Stimulated activated CD8-positive, alpha-beta memory T cell treated with anti-CD3 and anti-CD28 coated beads, Interleukin-2, amount 100 ng/mL, for 1 hour (primary cell): ENCODE results near the gene FKBP9.
"Not testable (repeated sequence)": the region's sequence is repeated elsewhere in the genome, so short reads cannot be mapped to it uniquely, and the experiment has no call there.

ENCODE experiments used
- DNase-seq, 2 donors: peaks; one replicate each; pipeline ENCODE4 v3.0.0-alpha.2; 2020; ENCODE audit warnings: low read depth in 2 of 2

FKBP9 gene

GRCh38 chr7:33005690-33006089, 48.5 kb downstream of the FKBP9 start:
- DNase-seq: not testable (repeated sequence)

GRCh38 chr7:33009734-33010133, 52.5 kb downstream of the FKBP9 start:
- DNase-seq: no peak

- DNase-seq: no peak
Observed at GRCh38 chr7:33012364-33012763, 55.1 kb downstream of the FKBP9 start.

- no peak for DNase-seq
Observed at GRCh38 chr7:33024189-33024757, 67.0 kb downstream of the FKBP9 start.

- DNase-seq: no peak
Observed at GRCh38 chr7:33035776-33036175, 78.5 kb downstream of the FKBP9 start.

- DNase-seq: no peak
Observed at GRCh38 chr7:33038639-33039038, 81.4 kb downstream of the FKBP9 start.

GRCh38 chr7:33039257-33039902, 82.1 kb downstream of the FKBP9 start:
- DNase-seq: no peak

- no peak for DNase-seq
Observed at GRCh38 chr7:33039903-33040292, 82.7 kb downstream of the FKBP9 start.

GRCh38 chr7:33040803-33041516, 83.7 kb downstream of the FKBP9 start:
- DNase-seq: peak; percentile 15 to 26

- no peak for DNase-seq
Observed at GRCh38 chr7:33041631-33042428, 84.6 kb downstream of the FKBP9 start.

- DNase-seq: no peak
Observed at GRCh38 chr7:33043501-33044400, 86.5 kb downstream of the FKBP9 start.

GRCh38 chr7:33044401-33044718, 87.1 kb downstream of the FKBP9 start:
- DNase-seq: no peak

- no peak for DNase-seq
Observed at GRCh38 chr7:33044986-33045385, 87.7 kb downstream of the FKBP9 start.

- DNase-seq: no peak
Observed at GRCh38 chr7:33048257-33048656, 91.0 kb downstream of the FKBP9 start.

GRCh38 chr7:33048704-33049103, 91.5 kb downstream of the FKBP9 start:
- no peak for DNase-seq

- DNase-seq: no peak
Observed at GRCh38 chr7:33050535-33051318, 93.5 kb downstream of the FKBP9 start.

- DNase-seq: no peak
Observed at GRCh38 chr7:33053721-33054120, 96.5 kb downstream of the FKBP9 start.

GRCh38 chr7:33054261-33054964, 97.2 kb downstream of the FKBP9 start:
- DNase-seq: no peak

GRCh38 chr7:33055158-33055557, 97.9 kb downstream of the FKBP9 start:
- DNase-seq: no peak
